A673 (cell line): ENCODE results near the gene RASSF7. TPM values are rescaled to one million over a fixed set of nuclear protein-coding genes. Genes with fewer than 3 reads are reported as not detected.

Source experiments
- BruUV-seq: library from RNA; stranded (reverse); fragments of 400-500 nt; replicated peaks from 2 replicates; lab custom pipeline; 2021; lab: Mats Ljungman, UMichigan
- CTCF ChIA-PET: fragments of 300-600 bp; sonication (Branson Sonifier 250); formaldehyde crosslinking; loops from one replicate; lab custom pipeline; 2022; ENCODE audit warnings: antibody characterized with exemption; lab: Charles Lee
- POLR2A ChIA-PET: fragments of 300-600 bp; sonication (Branson Sonifier 250); formaldehyde crosslinking; loops from one replicate; lab custom pipeline; 2022; ENCODE audit warnings: antibody characterized with exemption; ENCODE audit not compliant: low non-redundant PET; lab: Charles Lee
- DNase-seq: peaks from one replicate; pipeline ENCODE4 v3.0.0-alpha.2; 2015; ENCODE audit warnings: low spot score
- H3K27ac ChIP-seq: fragments of 200-600 bp; sonication (generic); 2 replicates; pipeline ENCODE4 v1.5.1; 2016; ENCODE audit warnings: mixed run types, low read depth, mild to moderate bottlenecking, mixed read lengths, antibody characterized with exemption, low read length; ENCODE audit not compliant: poor library complexity, severe bottlenecking
- H3K27me3 ChIP-seq: fragments of 200-600 bp; sonication (generic); replicated peaks from 2 replicates; pipeline ENCODE4 v1.6.1; 2017; ENCODE audit warnings: mixed run types, low read depth, mild to moderate bottlenecking, mixed read lengths, antibody characterized with exemption, low read length; ENCODE audit not compliant: insufficient read depth, poor library complexity
- H3K36me3 ChIP-seq: fragments of 200-600 bp; sonication (generic); 2 replicates; pipeline ENCODE4 v1.6.1; 2016; ENCODE audit warnings: mixed run types, mild to moderate bottlenecking, mixed read lengths, antibody characterized with exemption, low read length; ENCODE audit not compliant: insufficient read depth, poor library complexity, severe bottlenecking
- H3K4me1 ChIP-seq: fragments of 200-600 bp; sonication (generic); 2 replicates; pipeline ENCODE4 v1.6.1; 2017; ENCODE audit warnings: mixed run types, mild to moderate bottlenecking, mixed read lengths, antibody characterized with exemption, low read length; ENCODE audit not compliant: insufficient read depth, poor library complexity, severe bottlenecking
- H3K4me3 ChIP-seq: fragments of 200-600 bp; sonication (generic); 2 replicates; pipeline ENCODE4 v1.5.1; 2016; ENCODE audit warnings: low read depth, mixed run types, mild to moderate bottlenecking, mixed read lengths, low read length; ENCODE audit not compliant: poor library complexity, severe bottlenecking
- H3K9me3 ChIP-seq: fragments of 200-600 bp; sonication (generic); 2 replicates; pipeline ENCODE4 v1.6.1; 2016; ENCODE audit warnings: mixed run types, low read depth, mild to moderate bottlenecking, mixed read lengths, antibody characterized with exemption, low read length; ENCODE audit not compliant: poor library complexity, severe bottlenecking
- CTCF ChIP-seq: fragments of 300-800, 200-600 bp; sonication (generic); conservative IDR thresholded peaks from 2 replicates; pipeline ENCODE4 v1.5.1; 2017; ENCODE audit warnings: low read depth, mild to moderate bottlenecking, antibody characterized with exemption, low read length, moderate library complexity, mixed read lengths
- EZH2 ChIP-seq: fragments of 200-600 bp; sonication (generic); IDR thresholded peaks from 2 replicates; pipeline ENCODE4 v1.6.1; 2017; ENCODE audit warnings: borderline replicate concordance, low read depth, mild to moderate bottlenecking, mixed read lengths, antibody characterized with exemption, low read length; ENCODE audit not compliant: poor library complexity, severe bottlenecking
- intact Hi-C: fragments of 100-400 bp; cut with micrococcal nuclease; formaldehyde crosslinking; loops from one replicate; pipeline ENCODE4 v1.10.0; 2022; ENCODE audit not compliant: unreplicated experiment
- total RNA-seq: library from RNA; stranded (reverse); gene quantifications from 2 replicates; pipeline ENCODE4 v1.2.3, GENCODE V29; 2021

RASSF7 gene
- total RNA-seq, 1 experiment from 2014 or later, result 4.6 TPM

- no peak for TF ChIP-seq EZH2
- TF ChIP-seq CTCF, result no peak
- CTCF ChIA-PET, result no interaction called here
- no peak for DNase-seq
- Histone ChIP-seq H3K9me3 (no peaks in the 10 kb centered on the region), H3K4me3 (no peak overlapping the region), H3K36me3 (peaks cover 14% of the 10 kb centered on the region), H3K27ac (no peak overlapping the region), H3K4me1 (peaks cover 12% of the 10 kb centered on the region), H3K27me3 (no peaks in the 10 kb centered on the region)
- no TSS peak for BruUV-seq
- POLR2A ChIA-PET, result no interaction called here
- intact Hi-C loops, result no loop called here
Measured at GRCh38 chr11:532527-532985, 28.2 kb upstream of the RASSF7 start.

GRCh38 chr11:532986-533585, 27.7 kb upstream of the RASSF7 start:
- no peak for DNase-seq
- H3K4me1 ChIP-seq, result peaks cover 17% of the 10 kb centered on the region
- POLR2A ChIA-PET, result no interaction called here
- peaks cover 14% of the 10 kb centered on the region for H3K36me3 ChIP-seq
- no TSS peak for BruUV-seq
- H3K4me3 ChIP-seq, result no peak overlapping the region
- intact Hi-C loops, result no loop called here
- H3K27me3 ChIP-seq, result no peaks in the 10 kb centered on the region
- CTCF ChIA-PET, result no interaction called here
- H3K27ac ChIP-seq, result no peak overlapping the region
- H3K9me3 ChIP-seq, result no peaks in the 10 kb centered on the region
- TF ChIP-seq EZH2, result no peak
- no peak for TF ChIP-seq CTCF

GRCh38 chr11:533586-534395, 27.0 kb upstream of the RASSF7 start:
- intact Hi-C loops, result no loop called here
- CTCF ChIA-PET, result no interaction called here
- no peak for DNase-seq
- Histone ChIP-seq H3K9me3 (no peaks in the 10 kb centered on the region), H3K27ac (no peak overlapping the region), H3K4me1 (peaks cover 17% of the 10 kb centered on the region), H3K27me3 (no peaks in the 10 kb centered on the region), H3K4me3 (peak overlapping the region; percentile 71), H3K36me3 (peaks cover 14% of the 10 kb centered on the region)
- POLR2A ChIA-PET, result no interaction called here
- BruUV-seq, result TSS peak; percentile 57
- TF ChIP-seq CTCF (no peak), EZH2 (no peak)
